ENCODE results near the gene TMEM203. TPM values are rescaled to one million over a fixed set of nuclear protein-coding genes. Genes with fewer than 3 reads are reported as not detected.

The TMEM203 gene
- total and polyA plus RNA-seq, 2 of the 4 experiments (the other 2 are of a cell fraction): 18.8 to 40.6 TPM

GRCh38 chr9:137243626-137244485 is 38.4 kb upstream of the TMEM203 start:
- ATAC-seq (ENCODE audit: low read depth): no peak
- BruUV-seq (replicated peaks): no TSS peak
- Histone ChIP-seq H3K56ac (ENCODE audit: extremely low read depth, insufficient read depth, low read length) (no peak overlapping the region), H3K4me3 (ENCODE audit: insufficient read depth, low read depth, low read length) (no peak overlapping the region), H3K79me1 (ENCODE audit: low read depth in 1 of 2, low read length in 2 of 2) (peaks cover 3 to 31% of the 10 kb centered on the region in 2 experiments; a peak in 3 of 4 replicates), H2BK20ac (ENCODE audit: low read depth, low read length) (no peak overlapping the region), H3K4ac (ENCODE audit: low read depth, low read length) (no peak overlapping the region; the same call in 1 of the 2 replicates), H3K9me3 (ENCODE audit: control insufficient read depth, insufficient read depth, low read length) (no peaks in the 10 kb centered on the region), H2BK15ac (ENCODE audit: low read depth, low read length) (no peak overlapping the region), H3K27me3 (ENCODE audit: control insufficient read depth, insufficient read depth, low read length) (no peaks in the 10 kb centered on the region), H4K91ac (ENCODE audit: insufficient read depth, low read depth, low read length) (no peak overlapping the region), H2AK9ac (replicated peaks; ENCODE audit: low read depth, low read length, poor library complexity) (peak overlapping the region; percentile 81), H3K9ac (ENCODE audit: low read depth, low read length) (no peak overlapping the region), H3K4me1 (ENCODE audit: control insufficient read depth, insufficient read depth, low read length) (peaks cover 8% of the 10 kb centered on the region; the same call in 1 of the 2 replicates), H3K14ac (replicated peaks; ENCODE audit: low read depth, low read length) (no peak overlapping the region), H2AFZ (replicated peaks; ENCODE audit: low read length, poor library complexity) (peak overlapping the region; percentile 32), H3K18ac (ENCODE audit: low read depth, low read length) (no peak overlapping the region), H2BK120ac (ENCODE audit: low read depth, low read length) (no peak overlapping the region), H3K23ac (ENCODE audit: low read depth, low read length) (peak overlapping the region; percentile 64; the same call in 1 of the 2 replicates), H4K20me1 (ENCODE audit: insufficient read depth, low read length) (peaks cover 33% of the 10 kb centered on the region), H3K36me3 (ENCODE audit: control insufficient read depth, insufficient read depth, low read length) (peaks cover 19% of the 10 kb centered on the region), H3K9me1 (ENCODE audit: insufficient read depth, low read length) (peaks cover 4% of the 10 kb centered on the region), H4K5ac (ENCODE audit: low read depth, low read length) (no peak overlapping the region), H3K4me2 (ENCODE audit: low read depth, low read length) (no peak overlapping the region), H3K27ac (ENCODE audit: insufficient read depth, low read length) (no peak overlapping the region), H2BK5ac (ENCODE audit: low read depth, low read length, poor library complexity, severe bottlenecking) (no peak overlapping the region), H4K8ac (ENCODE audit: low read depth in 2 of 2, low read length in 2 of 2) (no peak overlapping the region; a peak in 1 of 4 replicates), H2AK5ac (ENCODE audit: low read depth, low read length) (0 out of 2 replicates have a peak overlapping the region, but pooled peaks have one; percentile 3)
- 52% methylated on average over 6 of the region's 15 CpGs; no CpG with 5 or more reads in 1 of the 2 experiments for WGBS, 2 experiments (ENCODE audit: extremely low coverage in 2 of 2, insufficient read length in 1 of 2)
- intact Hi-C loops (cut with micrococcal nuclease): no loop called here
- in situ Hi-C loops (cut with MboI; ENCODE audit: low sequenced_read_pairs): no loop called here
- TF ChIP-seq RCOR1 (IDR thresholded peaks at IDR 0.05; ENCODE audit: insufficient replicate concordance, low read length): no peak
- TF ChIP-seq NFE2L2 (IDR thresholded peaks at IDR 0.05; ENCODE audit: low read depth, low read length): no peak
- no peak for TF ChIP-seq CHD1 (IDR thresholded peaks at IDR 0.05; ENCODE audit: low read depth, low read length)
- TF ChIP-seq FOS (IDR thresholded peaks at IDR 0.05; ENCODE audit: low read depth, low read length): no peak
- TF ChIP-seq MXI1 (IDR thresholded peaks at IDR 0.05; ENCODE audit: borderline replicate concordance, low read depth, low read length): no peak
- TF ChIP-seq RAD21 (IDR thresholded peaks at IDR 0.05; ENCODE audit: low read length): no peak
- TF ChIP-seq USF2 (IDR thresholded peaks at IDR 0.05; ENCODE audit: low read depth, low read length): no peak; the same call in 1 of the 2 replicates
- no peak for TF ChIP-seq CEBPB (IDR thresholded peaks at IDR 0.05; ENCODE audit: low read depth, low read length)
- TF ChIP-seq SMC3 (IDR thresholded peaks at IDR 0.05; ENCODE audit: low read depth, low read length): no peak
- TF ChIP-seq RFX5 (IDR thresholded peaks at IDR 0.05; ENCODE audit: low read depth, low read length): no peak
- TF ChIP-seq MAZ (IDR thresholded peaks at IDR 0.05; ENCODE audit: borderline replicate concordance, low read depth, low read length): no peak
- TF ChIP-seq POLR2A (IDR thresholded peaks at IDR 0.05; ENCODE audit: low read depth, low read length): no peak
- no peak for TF ChIP-seq CTCF (conservative IDR thresholded peaks at IDR 0.05; ENCODE audit: low read depth, low read length)
- TF ChIP-seq MAFK (IDR thresholded peaks at IDR 0.05; ENCODE audit: low read depth, low read length): no peak
- DNase-seq: no peak
- ChIA-PET POLR2A (ENCODE audit: unreplicated experiment) (interaction anchor here (1.9 kb wide), 1 partner anchor 11 kb away, joined by 9 read pairs; the partner anchor contains the start of gene NELFB), CTCF (no interaction called here)
- dilution Hi-C loops (cut with HindIII; ENCODE audit: low sequenced_read_pairs, unreplicated experiment): no loop called here

All from IMR-90 (cell line).